ENCODE data around the gene EEIG2.

DNA sequence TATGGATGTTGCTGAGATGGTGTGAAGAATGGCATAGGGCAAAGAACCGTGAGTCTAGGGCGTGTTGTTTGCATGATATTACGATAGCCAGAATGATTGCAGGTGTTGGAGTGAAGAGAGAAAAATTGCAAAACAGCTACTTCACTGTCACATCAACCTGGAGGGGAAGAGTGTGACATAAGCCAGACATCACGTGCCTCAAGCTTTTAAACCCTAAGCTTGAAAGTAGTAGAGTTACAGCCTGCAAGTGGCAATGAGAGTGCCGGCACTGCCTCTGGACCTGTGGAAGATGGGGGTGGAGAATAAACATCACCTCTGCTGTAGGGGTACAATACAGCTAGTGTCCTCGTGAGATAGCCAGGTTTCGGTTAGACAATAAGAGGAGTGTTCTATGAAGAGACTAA, 11.1 kb downstream of the EEIG2 start:
- TF ChIP-seq, protein P1, sequence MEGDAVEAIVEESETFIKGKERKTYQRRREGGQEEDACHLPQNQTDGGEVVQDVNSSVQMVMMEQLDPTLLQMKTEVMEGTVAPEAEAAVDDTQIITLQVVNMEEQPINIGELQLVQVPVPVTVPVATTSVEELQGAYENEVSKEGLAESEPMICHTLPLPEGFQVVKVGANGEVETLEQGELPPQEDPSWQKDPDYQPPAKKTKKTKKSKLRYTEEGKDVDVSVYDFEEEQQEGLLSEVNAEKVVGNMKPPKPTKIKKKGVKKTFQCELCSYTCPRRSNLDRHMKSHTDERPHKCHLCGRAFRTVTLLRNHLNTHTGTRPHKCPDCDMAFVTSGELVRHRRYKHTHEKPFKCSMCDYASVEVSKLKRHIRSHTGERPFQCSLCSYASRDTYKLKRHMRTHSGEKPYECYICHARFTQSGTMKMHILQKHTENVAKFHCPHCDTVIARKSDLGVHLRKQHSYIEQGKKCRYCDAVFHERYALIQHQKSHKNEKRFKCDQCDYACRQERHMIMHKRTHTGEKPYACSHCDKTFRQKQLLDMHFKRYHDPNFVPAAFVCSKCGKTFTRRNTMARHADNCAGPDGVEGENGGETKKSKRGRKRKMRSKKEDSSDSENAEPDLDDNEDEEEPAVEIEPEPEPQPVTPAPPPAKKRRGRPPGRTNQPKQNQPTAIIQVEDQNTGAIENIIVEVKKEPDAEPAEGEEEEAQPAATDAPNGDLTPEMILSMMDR (IDR thresholded peaks at IDR 0.05): no peak
- TF ChIP-seq POLR2A (IDR thresholded peaks at IDR 0.05) (no peak), POLR2AphosphoS5 (IDR thresholded peaks at IDR 0.05) (no peak)

Data from prostate gland (tissue), 2 donors.